GM19240 (cell line): ENCODE results near the gene SENP8.

Source experiments
- DNase-seq: peaks from one replicate; pipeline ENCODE4 v3.0.0; 2011; ENCODE audit warnings: low spot score; ENCODE audit not compliant: insufficient read length

SENP8 gene

DNA sequence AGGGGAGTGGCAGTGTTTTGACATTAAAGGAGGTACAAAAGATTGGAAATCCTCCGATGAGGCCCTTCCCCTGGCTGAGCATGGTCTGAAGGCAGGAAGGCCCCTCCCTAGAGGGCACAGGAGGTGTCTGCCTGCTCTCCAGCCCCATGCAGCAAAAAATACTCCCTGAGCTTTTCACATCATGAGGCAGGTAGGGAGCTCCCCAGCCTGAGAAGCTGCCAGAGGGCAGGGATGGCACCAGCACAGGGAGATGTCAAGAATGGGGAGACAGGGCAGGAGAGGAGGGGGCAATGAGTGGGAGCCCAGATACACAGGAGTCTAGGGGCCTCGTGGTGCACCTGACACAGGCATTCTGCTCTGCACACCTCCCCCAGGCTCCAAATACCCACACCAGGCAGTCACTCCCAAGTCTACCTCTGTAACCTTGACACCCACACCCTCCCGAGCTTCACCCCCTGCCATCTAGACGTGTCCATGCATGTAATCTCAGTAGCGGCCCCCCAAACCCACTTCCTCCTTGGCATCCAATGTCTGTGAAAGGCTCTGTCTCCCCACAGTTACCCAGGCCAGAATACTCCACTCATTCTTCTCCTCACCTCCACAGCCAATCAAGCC is 56.5 kb downstream of the SENP8 start:
- DNase-seq: no peak

DNA sequence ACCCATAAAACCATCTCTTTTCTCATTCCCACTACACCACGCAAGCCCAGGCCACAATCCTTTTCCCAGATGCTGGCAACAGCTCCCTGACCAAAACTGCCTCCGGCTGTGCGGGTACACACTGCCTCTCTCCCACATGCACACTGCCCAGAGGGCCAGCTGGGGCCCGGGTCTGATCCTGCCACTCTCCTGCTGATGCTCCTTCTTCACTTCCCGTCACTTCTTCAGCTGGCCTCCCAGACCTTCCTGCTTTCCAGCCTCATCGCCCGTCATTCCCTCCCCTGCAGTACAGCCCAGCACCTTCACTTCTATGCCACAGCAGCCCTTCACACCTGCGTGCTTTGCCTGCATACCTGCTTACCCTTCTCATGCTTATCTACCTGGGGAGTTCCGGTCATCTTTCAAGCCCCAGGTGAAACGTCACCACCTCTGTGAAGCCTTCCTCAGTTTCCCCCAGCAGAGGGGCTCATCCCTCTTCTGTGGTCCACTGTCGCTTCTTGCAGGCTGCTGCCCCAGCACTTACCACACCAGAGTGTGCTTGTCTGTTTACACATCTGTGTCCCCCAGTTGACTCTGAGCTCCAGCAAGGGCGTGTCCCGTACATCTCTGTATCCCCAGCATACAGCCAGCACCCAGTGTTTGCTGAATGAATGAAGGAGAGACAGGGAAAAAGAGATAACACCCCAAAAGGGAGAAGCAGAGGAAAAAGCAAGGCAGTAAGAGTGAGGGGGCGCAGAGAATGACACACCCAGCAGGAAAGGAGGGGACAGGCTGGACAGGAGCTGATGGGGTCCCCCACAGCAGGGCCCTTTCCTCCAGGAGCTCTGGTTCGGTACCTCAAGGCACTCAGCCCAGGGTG is 57.2 kb downstream of the SENP8 start:
- DNase-seq: no peak

DNA sequence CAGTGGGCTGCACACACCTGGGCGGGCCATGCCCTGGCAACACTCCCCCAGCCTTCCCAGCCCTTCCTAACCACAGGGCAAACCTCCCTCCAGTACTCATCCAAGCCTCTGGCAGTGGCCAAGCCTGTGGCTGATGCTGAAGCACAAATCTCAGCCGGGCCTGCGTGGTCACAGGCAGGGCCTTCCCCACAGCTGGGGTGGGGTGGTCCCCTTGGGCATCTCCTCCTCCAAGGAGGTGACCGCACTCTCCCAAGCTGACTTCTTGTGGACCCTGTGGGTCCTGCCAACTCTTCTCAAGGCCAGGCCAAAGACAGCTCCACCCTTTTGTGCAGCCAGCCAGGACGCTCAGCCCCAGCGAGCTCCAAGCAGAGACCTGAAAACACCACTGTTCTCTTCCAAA is 58.0 kb downstream of the SENP8 start:
- no peak for DNase-seq

DNA sequence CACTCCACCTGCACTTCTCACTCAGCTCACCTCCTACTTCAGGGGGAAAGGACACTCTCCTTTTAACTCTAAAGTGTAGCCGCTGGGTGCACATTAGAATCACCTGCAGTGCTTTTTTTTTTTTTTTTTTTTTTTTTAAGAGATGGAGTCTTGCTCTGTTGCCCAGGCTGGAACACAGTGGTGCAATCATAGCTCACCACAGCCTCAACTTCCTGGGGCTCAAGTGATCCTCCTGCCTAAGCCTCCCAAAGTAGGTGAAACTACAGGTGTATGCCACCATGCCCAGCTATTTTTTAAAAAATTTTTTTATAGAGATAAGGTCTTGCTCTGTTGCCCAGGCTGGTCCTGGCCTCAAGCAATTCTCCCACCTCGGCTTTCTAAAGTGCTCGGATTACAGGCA is 58.5 kb downstream of the SENP8 start:
- DNase-seq: no peak

DNA sequence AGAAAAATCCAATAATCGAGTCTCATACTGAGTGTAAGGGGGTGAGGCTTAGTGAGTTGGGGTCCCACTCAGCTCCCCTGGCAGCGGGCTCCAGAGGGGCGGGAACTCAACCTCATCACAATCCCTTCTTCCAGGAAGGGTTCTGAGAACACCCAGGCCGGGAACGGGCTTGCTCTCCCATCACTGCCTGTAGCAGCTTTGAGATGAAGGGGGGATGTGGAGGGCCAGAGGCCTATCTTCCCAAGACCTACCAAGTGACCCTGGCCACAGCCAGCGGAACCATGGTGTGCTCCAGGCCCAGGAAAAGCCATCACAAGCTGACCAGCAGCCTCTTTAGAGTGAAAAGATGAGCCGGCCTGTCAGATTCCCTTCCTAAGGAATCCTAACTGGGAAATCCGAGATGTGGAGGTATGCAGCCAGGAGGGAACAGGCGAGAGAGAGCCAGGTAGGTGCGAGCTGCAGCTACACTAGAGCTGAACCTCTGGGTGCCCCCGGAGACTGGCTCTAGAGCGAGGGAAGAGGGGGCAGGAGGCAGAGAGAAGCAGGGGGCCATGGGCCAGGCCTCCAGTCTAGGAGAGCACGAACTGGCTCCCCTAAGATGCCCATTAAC is 60.9 kb downstream of the SENP8 start:
- no peak for DNase-seq

DNA sequence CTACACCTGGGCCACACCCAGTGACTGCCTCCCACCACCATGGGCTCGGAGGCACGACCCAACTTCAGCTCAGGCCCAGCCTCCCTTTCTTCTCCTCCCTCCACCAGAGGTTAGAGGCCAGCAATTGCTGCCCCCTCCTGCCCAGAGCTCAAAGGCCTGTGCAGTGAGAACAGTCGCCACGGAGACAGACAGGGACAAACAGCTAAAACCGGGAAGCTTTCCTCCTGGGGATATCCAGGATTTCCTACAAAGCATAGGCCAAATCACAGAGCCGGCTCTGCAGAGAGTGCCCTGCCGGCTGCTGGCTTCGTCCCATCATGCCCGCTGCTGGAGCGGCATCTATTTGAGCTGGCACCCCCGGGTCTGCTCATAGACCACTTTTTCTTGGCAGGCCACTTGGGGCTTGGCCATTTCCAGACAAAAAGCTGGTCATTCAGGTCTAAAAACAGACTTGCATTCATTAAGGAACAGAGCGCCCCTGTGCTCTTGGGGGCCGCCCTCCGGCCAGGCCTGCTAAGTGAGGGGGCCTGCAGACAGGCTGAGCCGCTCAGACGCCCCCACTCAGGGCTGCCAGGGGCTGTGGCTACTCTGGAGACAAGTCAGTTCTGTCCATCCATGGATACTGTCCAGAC is 61.9 kb downstream of the SENP8 start:
- DNase-seq: no peak

DNA sequence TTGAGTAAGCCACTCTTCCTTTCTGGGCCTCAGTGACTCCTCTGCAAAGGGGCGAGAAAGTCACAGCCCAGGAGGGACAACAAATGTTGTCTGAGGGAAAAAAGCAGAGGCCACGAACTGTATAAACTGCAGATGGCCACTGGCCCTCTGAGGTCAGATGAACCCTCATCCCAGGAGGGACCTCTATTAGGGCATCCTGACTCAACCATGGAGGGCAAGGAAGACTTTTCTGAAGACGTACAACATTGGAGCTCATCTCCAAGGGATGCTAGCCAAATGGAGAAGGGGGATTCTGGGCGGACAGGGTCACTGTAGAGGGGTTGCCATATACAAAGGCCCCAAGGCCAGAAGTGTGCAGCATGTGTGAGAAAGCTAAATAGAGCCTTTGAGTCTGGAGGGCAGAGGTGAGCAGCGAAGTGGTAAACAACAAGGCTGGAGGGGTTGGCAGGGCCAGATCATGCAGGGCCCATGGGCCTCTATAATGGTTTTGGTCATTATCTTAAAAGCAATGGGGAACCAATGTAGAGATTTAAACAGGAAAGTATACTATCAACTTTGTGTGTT is 62.6 kb downstream of the SENP8 start:
- no peak for DNase-seq

DNA sequence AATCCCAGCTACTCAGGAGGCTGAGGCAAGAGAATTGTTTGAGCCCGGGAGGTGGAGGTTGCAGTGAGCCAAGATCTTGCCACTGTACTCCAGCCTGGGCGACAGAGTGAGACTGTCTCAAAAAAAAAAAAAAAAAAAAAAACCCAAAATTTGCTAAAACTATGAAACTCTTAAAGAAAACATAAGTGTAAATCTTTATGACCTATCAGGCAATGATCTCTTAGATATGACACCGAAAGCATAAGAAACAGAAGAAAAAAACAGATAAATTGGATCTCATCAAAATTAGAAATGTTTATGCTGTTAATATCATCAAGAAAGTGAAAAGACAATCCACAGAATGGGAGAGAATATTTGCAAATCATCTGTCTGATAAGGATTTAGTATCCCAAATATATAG is 64.0 kb downstream of the SENP8 start:
- DNase-seq: no peak

DNA sequence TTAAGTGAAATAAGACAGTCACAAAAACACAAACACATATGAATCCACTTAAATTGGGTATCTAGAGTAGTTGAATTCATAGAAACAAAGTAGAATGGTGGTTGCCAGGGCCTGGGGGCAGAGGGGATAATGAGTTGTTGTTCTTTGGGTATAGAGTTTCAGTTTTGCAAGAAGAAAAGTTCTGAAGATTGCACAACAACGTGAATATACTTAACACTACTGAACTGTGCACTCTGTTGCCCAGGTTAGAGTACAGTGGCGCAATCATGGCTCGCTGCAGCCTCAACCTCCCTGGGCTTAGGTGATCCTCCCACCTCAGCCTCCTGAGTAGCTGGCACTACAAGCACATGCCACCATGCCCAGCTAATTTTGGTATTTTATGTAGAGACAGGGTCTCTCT is 64.5 kb downstream of the SENP8 start:
- DNase-seq: no peak

DNA sequence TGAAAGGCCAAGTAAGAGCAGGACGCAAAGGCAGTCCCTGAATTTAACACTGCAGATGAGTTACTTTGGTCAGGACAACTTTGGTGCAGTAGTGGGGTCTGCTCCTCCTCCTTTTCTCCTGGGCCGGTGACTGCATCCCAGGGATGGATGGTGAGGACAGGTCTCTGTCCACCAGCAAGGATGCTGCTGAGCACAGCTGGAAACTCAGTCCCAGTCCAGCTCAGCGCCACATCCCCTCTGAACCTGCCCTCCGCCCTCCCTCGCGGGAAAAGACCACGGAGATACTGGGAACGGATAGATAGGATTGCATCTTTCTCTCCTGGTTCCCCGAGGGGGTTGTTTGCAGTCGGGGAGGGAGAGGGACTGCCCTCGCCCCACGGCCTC is 65.6 kb downstream of the SENP8 start:
- no peak for DNase-seq

DNA sequence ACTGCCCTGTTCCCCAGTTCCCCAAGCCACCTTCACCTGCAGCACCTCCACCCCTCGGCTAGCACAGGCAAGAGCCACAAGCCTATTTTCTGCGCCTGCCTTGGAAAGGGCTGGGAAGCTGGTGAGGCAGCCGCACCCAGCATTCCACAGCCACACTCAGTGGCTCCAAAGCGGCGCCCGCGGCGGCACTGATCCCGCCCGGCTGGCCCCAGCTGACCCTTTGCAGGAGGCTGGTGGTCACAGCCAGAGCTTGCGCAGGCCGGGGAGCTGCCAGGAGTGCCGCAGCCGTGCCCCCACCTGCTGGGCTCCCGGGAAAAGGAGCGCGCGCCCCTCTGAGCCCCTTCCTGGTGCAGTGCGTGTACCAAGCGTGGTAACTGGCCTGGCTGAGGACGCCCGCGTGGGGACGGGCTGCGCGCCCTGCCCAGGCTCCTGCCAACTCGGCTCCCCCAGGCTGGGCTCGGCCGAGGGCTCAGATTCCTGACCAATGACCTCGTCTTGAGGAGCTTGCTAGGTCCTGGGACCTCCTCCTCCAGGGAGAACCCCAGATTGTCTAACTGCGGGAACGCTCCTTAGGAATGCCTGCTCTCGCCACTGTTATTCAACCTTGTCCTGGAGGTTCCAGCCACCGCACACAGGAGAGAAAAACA is 66.1 kb downstream of the SENP8 start:
- no peak for DNase-seq

DNA sequence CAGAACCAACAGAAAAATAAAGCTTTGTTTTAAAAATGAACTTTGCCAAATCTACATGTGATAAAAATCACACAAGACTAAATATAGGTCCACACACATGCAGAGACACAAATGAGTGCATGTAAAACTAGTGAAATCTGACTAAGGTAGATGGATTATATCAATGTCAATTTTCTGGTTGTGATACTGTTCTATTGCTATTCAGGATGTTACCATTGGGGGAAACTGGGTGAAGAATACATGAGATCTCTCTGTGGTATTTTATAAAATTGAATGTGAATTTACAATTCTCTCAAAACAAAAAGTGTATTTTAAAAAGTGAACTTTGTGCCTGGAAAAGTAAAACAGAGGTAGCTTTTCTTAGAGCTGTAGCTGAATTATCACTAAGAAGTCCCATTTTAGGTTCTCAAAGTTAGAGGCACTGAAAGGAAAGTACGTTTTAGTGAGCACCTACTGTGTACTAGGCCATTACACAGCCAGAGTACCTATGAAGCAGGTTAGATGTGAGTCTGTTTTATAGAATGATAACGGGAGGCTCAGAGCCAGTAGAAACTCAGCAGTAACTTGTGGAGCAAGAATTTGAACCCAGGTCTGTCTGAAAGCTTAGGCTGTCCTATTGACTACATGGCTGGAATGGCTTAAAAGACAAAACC is 71.2 kb downstream of the SENP8 start:
- no peak for DNase-seq

DNA sequence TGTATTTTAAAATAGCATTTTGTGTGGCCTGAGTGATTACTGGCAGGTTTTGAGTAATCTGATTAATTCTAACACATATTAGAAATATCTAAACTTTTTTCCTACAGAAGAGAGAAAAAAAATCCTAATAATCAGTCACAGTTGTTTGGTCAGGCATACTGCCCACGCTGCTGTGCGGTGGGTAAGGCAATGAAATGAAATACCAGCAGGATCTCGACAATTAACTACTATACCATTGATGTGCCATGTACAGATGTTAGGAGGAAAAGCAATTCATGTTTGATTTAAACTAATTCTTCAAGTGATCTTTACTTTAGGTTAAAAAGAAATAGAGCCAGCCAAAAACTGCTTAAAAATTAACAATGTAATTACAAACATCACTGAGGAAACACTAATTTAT is 74.2 kb downstream of the SENP8 start:
- no peak for DNase-seq
